Superior temporal gyrus (tissue), 1 donor: Measurements from ENCODE around the gene EMILIN3.
"Not testable (repeated sequence)": the region's sequence is repeated elsewhere in the genome, so short reads cannot be mapped to it uniquely, and the experiment has no call there.

Experiments used
- DNase-seq: peaks from one replicate; pipeline ENCODE4 v3.0.0-alpha.2; 2016; ENCODE audit errors: extremely low spot score

Gene EMILIN3

DNA sequence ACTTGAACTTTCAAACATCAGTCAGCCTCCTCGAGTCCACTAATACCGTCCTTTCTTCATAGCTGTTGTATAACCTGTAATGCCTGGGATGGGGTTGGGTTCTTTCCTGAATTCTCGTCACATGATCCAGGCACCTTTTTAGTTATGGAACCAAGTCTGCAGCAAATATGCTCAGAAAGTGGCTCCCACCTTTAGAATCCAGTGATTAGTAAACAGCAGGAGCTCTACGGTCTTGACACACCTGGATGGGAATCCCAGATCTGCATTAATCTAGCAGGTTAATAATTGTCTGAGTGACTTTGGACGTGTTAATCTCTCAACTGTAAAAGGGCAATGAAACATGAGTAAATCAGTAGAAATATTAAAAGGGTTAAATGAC is 48.4 kb downstream of the EMILIN3 start:
- no peak for DNase-seq

DNA sequence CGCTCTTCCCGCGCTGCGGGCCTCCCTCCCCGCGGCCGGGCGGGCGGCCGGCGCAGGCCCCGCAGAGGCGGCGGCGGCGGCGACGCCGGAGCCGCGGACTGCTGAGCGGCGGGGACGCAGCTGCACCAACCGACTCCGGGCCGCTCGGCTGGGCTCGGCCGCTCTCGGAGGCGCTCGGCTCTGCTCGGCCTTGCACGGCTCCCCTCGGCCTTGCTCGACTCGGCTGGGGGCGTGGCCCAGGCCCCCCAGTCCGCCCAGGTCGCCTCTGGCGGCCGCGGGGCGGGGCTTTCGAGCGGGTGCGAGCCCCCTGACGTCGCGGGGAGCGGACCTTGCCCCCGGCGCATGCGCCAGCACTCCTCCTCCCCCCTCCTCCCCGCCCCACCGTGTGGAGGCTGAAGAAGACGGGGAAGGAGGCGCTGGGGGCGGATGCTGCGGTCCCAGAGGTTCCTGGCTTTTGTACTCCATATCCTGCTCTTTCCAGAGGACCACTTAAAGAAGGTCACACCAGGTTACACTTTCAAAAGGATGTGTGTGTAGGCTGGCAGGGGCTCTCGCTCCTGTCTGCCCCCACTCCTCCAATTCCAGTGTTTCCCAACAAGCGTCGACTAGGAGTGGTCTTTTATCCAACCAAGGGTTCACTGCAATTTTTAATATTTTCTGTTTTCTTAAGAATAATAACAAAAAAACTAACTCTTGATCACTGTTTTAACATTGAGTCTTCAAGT is 48.9 kb downstream of the EMILIN3 start, which contains the start of gene ZHX3:
Gene ZHX3 (minus strand): TSS at position 186 of the 725 bp plus-strand sequence. CDS start 112,815 bp downstream, outside the sequence.
- DNase-seq: peak; percentile 94

DNA sequence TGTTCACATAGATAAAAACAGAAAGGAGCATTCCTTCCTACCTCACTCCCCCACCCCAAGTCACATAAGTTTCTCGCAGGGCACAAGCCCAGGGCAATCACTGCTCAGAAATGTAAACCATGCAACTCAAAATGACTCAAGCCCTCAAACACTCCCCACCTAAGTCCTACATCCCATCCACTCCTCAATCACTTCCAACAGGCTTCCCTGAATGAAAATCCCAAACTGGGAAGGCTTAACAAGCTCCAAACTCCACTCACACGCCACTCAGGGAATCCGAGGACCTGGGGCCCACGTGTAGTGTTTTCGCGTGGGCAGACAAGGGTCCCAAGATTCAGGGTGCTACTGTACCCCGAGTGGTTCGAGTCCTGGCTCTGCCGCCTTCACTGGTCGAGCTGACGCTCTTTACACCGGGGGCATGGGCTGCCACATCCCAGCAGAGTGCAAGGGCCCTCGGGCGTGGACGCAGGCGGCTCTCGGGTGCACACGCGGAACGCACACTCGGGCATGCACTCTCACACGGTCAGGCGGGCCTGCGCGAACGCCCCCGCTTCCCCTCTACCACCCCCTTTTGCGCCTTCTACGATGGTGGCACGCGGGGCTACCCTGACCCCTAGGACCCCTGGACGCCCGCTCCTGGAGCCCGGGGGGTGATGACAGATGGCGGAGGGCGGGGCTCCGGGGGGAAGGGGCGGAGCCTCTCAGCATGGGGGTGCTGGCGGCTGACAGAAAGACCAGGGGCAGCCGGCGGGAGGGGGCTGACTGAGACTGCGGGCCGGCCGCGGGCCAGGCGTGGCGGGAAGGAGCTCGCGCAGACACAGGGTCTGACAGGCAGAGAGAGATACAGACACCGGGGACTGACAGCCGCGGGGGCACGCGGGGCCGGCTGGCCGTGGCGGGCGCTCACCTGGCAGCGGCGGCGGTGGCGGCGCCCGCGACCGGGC is 49.7 kb downstream of the EMILIN3 start:
- DNase-seq: peak; percentile 59

DNA sequence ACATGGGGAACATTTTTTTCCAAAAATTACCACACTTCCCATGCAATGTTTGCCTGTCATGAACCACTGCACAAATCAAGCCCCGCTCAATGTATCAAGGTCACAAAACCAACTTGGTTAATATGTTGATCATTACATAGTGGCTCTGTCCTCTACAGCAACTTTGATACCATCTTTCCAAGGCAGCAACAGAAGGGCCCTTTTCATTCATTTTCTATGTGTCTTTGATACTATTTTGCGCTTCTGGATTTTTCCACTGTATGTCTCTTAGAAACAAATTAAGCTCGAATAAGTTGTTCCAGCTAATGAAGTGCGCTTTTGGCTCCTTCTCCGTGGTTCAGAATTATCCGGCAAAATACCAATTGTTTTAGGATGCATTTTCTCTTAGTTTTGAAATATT is 50.6 kb downstream of the EMILIN3 start:
- DNase-seq: peak; percentile 68

- DNase-seq: no peak
Observed at GRCh38 chr20:41314386-41314785, 52.2 kb downstream of the EMILIN3 start.

DNA sequence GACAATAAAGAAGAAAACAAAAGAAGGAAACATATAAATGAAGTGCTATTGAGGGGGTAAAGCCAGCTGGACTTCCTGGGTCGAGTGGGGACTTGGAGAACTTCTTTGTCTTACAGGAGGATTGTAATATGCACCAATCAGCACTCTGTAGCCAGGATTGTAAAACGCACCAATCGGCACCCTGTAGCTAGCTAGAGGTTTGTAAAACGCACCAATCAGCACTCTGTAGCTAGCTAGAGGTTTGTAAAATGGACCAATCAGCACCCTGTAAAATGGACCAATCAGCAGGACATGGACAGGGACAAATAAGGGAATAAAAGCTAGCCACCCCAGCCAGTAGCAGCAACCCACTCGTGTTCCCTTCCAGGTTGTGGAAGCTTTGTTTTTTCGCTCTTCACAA is 54.6 kb downstream of the EMILIN3 start:
- DNase-seq: not testable (repeated sequence)
